ENCODE measurements around the gene KIFC1.

DNA sequence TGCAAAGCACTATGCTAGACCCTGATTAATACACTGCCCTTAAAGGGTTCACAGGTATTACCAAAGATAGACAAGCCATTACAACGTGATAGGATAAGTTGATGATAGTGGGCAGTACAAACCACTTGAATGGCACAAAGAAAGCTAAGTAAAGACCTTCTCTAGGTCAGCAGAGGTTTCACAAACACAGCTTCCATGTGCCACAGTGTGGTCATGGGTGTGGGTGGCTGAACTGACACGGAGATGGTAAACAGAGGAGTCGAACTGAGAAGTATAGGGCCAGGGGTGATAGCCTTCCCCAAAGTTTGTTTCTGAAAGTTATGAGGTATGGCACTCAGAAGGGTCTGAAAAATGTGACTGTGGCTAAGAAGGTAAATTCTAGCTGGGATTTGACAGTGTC is 67.1 kb downstream of the KIFC1 start:
- TF ChIP-seq EZH2 (IDR thresholded peaks at IDR 0.05): no peak
- TF ChIP-seq, protein P1, sequence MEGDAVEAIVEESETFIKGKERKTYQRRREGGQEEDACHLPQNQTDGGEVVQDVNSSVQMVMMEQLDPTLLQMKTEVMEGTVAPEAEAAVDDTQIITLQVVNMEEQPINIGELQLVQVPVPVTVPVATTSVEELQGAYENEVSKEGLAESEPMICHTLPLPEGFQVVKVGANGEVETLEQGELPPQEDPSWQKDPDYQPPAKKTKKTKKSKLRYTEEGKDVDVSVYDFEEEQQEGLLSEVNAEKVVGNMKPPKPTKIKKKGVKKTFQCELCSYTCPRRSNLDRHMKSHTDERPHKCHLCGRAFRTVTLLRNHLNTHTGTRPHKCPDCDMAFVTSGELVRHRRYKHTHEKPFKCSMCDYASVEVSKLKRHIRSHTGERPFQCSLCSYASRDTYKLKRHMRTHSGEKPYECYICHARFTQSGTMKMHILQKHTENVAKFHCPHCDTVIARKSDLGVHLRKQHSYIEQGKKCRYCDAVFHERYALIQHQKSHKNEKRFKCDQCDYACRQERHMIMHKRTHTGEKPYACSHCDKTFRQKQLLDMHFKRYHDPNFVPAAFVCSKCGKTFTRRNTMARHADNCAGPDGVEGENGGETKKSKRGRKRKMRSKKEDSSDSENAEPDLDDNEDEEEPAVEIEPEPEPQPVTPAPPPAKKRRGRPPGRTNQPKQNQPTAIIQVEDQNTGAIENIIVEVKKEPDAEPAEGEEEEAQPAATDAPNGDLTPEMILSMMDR (IDR thresholded peaks at IDR 0.05): no peak
